ENCODE results near the gene PCBP3.

The PCBP3 gene

DNA sequence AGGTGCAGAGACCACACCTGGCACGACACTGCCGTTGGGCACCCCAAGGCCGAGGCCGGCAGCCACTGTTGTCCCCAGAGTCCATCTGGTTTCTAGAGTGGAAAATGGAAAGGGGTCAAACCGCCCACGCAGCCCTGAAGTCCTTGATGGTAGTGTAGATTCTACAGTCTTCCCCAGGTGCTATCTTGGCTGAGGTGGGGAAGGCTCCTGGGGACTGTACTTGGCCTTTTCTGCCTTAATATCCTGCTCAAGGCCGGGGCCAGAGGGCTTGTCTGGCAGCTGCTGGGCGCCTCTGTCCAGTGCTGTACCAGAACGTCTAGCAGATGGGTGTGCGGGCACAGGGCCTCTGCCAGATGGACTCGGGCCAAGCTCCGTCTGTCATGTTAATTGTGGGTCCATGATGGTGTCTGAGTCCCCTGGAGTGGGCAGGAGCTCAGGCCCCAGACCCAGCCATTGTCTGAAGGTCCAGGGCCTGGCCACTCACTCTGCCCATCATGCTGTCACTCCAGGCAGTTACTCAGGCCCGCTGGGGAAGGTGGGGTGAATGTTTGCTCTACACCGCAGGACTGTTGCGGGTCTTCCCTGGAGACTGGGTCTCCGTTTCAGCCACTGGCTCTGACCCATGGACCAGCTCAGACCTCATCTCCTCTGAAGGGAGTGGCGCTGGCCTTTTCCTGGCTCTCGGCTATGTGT is 176.1 kb downstream of the PCBP3 start:
- TF ChIP-seq, protein P1, sequence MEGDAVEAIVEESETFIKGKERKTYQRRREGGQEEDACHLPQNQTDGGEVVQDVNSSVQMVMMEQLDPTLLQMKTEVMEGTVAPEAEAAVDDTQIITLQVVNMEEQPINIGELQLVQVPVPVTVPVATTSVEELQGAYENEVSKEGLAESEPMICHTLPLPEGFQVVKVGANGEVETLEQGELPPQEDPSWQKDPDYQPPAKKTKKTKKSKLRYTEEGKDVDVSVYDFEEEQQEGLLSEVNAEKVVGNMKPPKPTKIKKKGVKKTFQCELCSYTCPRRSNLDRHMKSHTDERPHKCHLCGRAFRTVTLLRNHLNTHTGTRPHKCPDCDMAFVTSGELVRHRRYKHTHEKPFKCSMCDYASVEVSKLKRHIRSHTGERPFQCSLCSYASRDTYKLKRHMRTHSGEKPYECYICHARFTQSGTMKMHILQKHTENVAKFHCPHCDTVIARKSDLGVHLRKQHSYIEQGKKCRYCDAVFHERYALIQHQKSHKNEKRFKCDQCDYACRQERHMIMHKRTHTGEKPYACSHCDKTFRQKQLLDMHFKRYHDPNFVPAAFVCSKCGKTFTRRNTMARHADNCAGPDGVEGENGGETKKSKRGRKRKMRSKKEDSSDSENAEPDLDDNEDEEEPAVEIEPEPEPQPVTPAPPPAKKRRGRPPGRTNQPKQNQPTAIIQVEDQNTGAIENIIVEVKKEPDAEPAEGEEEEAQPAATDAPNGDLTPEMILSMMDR (IDR thresholded peaks at IDR 0.05; ENCODE audit: low read depth, low read length): no peak
- TF ChIP-seq POLR2A (IDR thresholded peaks at IDR 0.05; ENCODE audit: extremely low read depth, insufficient read length) (no peak), MYC (IDR thresholded peaks at IDR 0.05; ENCODE audit: low read depth, low read length) (no peak)
- TF ChIP-seq, protein P2, sequence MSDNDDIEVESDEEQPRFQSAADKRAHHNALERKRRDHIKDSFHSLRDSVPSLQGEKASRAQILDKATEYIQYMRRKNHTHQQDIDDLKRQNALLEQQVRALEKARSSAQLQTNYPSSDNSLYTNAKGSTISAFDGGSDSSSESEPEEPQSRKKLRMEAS (IDR thresholded peaks at IDR 0.05; ENCODE audit: low read depth, low read length): no peak
- H3K4me3 ChIP-seq (ENCODE audit: low read depth, low read length): no peak overlapping the region
- DNase-seq (ENCODE audit: low read depth): no peak

DNA sequence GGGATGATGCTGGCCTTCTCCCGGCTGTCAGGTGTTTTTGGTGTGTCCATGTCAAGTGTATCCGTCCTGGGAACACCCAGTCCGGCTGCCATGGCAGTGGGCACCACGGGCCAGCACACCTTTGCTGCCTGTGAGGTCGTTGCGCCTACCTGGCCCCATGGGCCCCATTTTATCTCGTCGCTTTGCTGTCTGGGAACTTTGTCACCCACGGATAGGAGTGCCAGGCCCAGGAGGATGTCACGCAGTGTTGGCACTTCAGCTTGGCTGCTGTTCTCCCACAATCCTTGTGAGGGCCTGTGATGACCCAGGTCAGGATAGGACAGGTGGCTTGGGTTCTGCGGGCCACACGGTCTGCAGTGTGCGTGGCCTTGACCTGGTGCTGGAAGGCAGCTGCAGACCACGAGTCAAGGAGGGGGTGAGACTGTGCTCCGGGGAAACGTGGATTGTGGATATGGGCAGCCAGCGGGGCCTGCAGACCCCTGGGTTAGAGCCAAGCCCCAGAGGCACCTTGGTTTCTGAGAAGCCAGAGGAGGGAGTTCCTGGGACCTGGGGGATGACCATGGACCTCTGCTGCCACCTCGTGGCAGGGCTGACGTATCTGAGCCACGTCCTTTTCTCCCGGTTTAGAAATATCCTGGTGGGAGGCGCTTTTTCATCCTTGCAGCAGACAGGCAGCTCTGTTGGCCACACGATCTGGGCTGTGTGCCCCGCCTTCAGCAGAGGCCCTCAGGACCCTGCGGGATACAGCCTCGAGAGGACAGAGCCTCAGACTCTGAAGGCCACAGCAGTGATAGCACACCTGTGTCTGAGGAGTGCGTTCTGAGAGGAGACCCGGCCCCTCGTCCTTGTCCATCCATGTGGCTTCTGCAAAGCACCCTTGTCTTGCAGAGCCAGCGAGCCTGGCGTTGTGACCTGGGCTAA is 176.9 kb downstream of the PCBP3 start:
- no peak overlapping the region for H3K4me3 ChIP-seq (ENCODE audit: low read depth, low read length)
- DNase-seq (ENCODE audit: low read depth): peak; percentile 89
- TF ChIP-seq POLR2A (IDR thresholded peaks at IDR 0.05; ENCODE audit: extremely low read depth, insufficient read length): no peak
- no peak for TF ChIP-seq MYC (IDR thresholded peaks at IDR 0.05; ENCODE audit: low read depth, low read length)
- TF ChIP-seq, protein P2 (IDR thresholded peaks at IDR 0.05; ENCODE audit: low read depth, low read length): peak; percentile 68; the same call in 1 of the 2 replicates
- TF ChIP-seq, protein P1 (IDR thresholded peaks at IDR 0.05; ENCODE audit: low read depth, low read length): peak; percentile 79

DNA sequence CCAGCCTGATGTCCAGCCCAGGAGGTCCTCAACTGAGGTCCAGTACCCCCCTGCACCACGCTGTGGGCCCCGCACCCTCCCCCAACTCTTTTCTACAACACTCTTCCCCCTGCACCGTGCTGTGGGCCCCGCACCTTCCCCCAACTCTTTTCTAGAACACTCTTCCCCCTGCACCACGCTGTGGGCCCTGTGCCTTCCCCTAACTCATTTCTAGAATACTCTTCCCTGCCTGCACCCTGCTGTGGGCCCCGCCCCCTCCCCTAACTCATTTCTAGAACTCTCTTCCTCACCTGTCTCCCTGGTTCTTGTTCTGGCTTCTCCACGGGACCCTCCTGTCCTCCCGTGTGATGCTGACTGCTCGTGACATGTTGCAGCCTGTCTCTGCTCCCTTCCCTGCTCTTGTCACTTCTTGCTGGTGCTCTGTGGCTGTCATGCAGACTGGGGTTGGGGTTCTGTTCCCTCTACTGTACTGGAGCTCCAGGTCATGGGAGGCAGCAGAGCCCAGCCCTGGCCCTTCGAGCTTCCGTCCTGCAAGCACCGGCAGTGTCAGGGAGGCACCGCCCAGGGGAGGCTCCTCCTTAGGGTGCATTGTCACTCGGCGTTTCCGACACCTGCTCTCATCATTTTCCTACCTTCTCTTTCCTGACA is 177.9 kb downstream of the PCBP3 start:
- TF ChIP-seq, protein P2 (IDR thresholded peaks at IDR 0.05; ENCODE audit: low read depth, low read length): no peak
- TF ChIP-seq MYC (IDR thresholded peaks at IDR 0.05; ENCODE audit: low read depth, low read length): no peak
- no peak for TF ChIP-seq POLR2A (IDR thresholded peaks at IDR 0.05; ENCODE audit: extremely low read depth, insufficient read length)
- TF ChIP-seq, protein P1 (IDR thresholded peaks at IDR 0.05; ENCODE audit: low read depth, low read length): no peak
- DNase-seq (ENCODE audit: low read depth): no peak
- H3K4me3 ChIP-seq (ENCODE audit: low read depth, low read length): no peak overlapping the region

DNA sequence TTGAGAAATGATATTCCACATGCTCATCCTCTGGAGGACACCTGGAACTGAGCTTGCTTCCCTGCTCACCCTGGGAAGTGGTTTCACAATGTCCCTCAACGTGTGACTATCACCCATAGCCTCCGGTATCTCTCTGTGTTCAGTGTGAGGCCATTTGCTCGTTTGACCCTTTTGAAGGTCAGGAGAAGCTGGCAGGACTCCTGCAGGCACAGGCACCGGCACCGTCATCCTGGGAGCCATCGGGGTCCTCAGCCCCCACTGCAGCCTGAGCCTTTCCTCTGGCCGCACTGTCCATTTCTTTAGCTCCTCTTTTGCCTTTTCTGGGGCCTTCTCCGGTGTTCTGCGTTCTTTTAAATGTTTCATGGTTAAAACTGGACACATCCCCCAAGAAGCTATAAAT is 178.5 kb downstream of the PCBP3 start:
- TF ChIP-seq, protein P2 (IDR thresholded peaks at IDR 0.05; ENCODE audit: low read depth, low read length): no peak
- TF ChIP-seq, protein P1 (IDR thresholded peaks at IDR 0.05; ENCODE audit: low read depth, low read length): no peak
- no peak for TF ChIP-seq MYC (IDR thresholded peaks at IDR 0.05; ENCODE audit: low read depth, low read length)
- no peak for TF ChIP-seq POLR2A (IDR thresholded peaks at IDR 0.05; ENCODE audit: extremely low read depth, insufficient read length)
- no peak for DNase-seq (ENCODE audit: low read depth)

DNA sequence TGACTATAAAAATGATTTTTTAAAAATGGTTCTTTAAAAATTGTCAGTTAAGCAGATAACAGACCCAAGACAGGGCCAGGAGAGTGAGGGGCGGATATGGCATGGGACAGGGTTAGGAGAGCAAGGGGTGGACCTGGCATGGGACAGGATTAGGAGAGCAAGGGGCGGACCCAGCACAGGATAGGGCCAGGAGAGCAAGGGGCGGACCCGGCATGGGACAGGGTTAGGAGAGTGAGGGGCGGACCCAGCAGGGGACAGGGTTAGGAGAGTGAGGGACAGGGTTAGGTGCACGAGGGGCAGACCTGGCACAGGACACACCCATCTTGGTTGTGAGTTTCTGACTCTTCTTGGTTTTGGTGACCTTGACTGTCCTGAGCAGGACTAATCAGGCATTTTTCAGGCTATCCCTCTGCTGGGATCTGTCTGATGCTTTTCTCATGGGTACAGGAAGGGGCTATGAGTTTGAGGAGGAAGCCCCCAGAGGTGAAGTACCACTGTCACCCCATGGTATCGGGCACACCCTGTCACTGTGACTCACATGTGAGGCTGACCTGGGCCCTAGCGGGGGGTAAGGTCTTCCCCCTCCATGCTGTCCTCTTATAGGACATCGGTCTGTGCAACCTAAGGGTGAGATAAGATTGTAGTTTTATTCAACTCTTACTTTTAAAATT is 179.0 kb downstream of the PCBP3 start:
- TF ChIP-seq, protein P2 (IDR thresholded peaks at IDR 0.05; ENCODE audit: low read depth, low read length): no peak
- TF ChIP-seq, protein P1 (IDR thresholded peaks at IDR 0.05; ENCODE audit: low read depth, low read length): no peak
- TF ChIP-seq MYC (IDR thresholded peaks at IDR 0.05; ENCODE audit: low read depth, low read length) (no peak), POLR2A (IDR thresholded peaks at IDR 0.05; ENCODE audit: extremely low read depth, insufficient read length) (no peak)
- DNase-seq (ENCODE audit: low read depth): no peak

More for the DNA sequence above, 178.5 kb downstream of the PCBP3 start:
- no peak overlapping the region for H3K4me3 ChIP-seq (ENCODE audit: low read depth, low read length)

More for the DNA sequence above, 179.0 kb downstream of the PCBP3 start:
- H3K4me3 ChIP-seq (ENCODE audit: low read depth, low read length): no peak overlapping the region
